ENCODE results near the gene ANKS1A. TPM values are rescaled to one million over a fixed set of nuclear protein-coding genes. Genes with fewer than 3 reads are reported as not detected.
"Not testable (repeated sequence)": the region's sequence is repeated elsewhere in the genome, so short reads cannot be mapped to it uniquely, and the experiment has no call there.

Gene ANKS1A
- total and polyA plus RNA-seq, 7 experiments from 2014 or later, result 2.1 to 14.8 (median 9.6) TPM

DNA sequence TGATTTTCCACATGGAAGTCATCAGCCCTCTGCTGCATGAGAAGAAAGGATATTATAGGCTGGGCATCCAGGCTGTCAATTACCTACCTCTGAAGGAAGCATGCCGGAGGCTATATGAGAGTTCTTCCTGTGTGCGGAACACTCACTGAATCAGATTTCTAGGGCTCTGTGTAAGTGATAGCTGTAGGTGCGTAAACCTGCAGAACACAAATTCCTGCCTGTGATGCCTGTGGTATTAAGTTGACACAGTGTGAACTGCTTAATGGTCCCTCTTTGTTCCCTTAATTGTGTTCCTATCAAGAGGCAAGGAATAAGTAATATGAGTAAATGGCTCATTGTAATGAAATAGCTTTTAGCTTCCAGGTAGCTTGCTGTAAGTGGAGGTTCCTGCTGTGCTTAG, 103.3 kb downstream of the ANKS1A start:
- Mint-ChIP-seq H3K4me1 (no peaks in the 10 kb centered on the region), H3K27me3 (no peaks in the 10 kb centered on the region), H3K27ac (no peak overlapping the region), H3K36me3 (peaks cover 2 to 68% (median 39%) of the 10 kb centered on the region in 5 donors), H3K9me3 (no peaks in the 10 kb centered on the region), H3K4me3 (no peak overlapping the region)
- intact Hi-C loops (cut with micrococcal nuclease), result no loop called here
- DNase-seq (no peak), ATAC-seq (no peak)
- CTCF ChIA-PET, result interaction anchor here (0.6 to 0.7 kb wide), 2 partner anchors 104 to 142 kb away, joined by 3 to 4 read pairs; no protein-coding TSS in a partner anchor
- Histone ChIP-seq H3K27me3 (ENCODE audit: control insufficient read depth in 2 of 2, insufficient read depth in 2 of 2, low read length in 2 of 2) (no peaks in the 10 kb centered on the region), H3K9me3 (ENCODE audit: control insufficient read depth in 2 of 3, low read length in 3 of 3) (no peaks in the 10 kb centered on the region), H3K36me3 (ENCODE audit: control insufficient read depth in 2 of 3, insufficient read depth in 3 of 3, low read length in 3 of 3) (peaks cover 0 to 65% (median 8%) of the 10 kb centered on the region in 3 experiments), H3K4me3 (ENCODE audit: low read length) (no peak overlapping the region), H3K27ac (ENCODE audit: low read depth, low read length) (no peak overlapping the region), H3K4me1 (ENCODE audit: control insufficient read depth in 2 of 2, insufficient read depth in 2 of 2, low read length in 2 of 2) (no peaks in the 10 kb centered on the region)
- POLR2A ChIA-PET, result interaction anchor here (0.5 to 0.7 kb wide), 2 partner anchors 729 to 755 kb away, joined by 3 to 5 read pairs; no protein-coding TSS in a partner anchor

DNA sequence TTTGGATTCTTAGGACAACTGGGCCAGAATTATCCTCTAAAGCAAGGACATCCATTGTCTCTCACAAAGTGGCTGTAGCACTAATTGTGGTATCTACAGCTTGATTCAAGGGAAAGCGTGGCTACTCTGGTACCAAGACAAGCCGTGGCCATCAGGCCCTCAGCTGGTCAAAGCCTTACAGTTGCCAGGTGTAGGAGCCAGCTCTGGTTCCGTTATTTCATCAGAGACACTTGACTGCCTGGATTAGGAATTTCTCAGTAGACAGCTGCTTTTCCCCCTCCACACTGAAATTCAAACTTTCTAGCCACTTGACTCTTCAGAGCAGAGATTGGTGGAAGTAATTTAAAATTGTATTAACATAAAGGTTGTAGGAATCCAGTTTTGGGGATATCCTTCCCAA, 104.2 kb downstream of the ANKS1A start:
- ChIA-PET POLR2A (no interaction called here), CTCF (no interaction called here)
- peaks cover 0 to 58% (median 8%) of the 10 kb centered on the region in 3 experiments for H3K36me3 ChIP-seq (ENCODE audit: control insufficient read depth in 2 of 3, insufficient read depth in 3 of 3, low read length in 3 of 3)
- no peaks in the 10 kb centered on the region for H3K9me3 Mint-ChIP-seq
- no peaks in the 10 kb centered on the region for H3K4me1 ChIP-seq (ENCODE audit: control insufficient read depth in 2 of 2, insufficient read depth in 2 of 2, low read length in 2 of 2)
- DNase-seq (no peak), ATAC-seq (no peak)
- no peaks in the 10 kb centered on the region for H3K9me3 ChIP-seq (ENCODE audit: control insufficient read depth in 2 of 3, low read length in 3 of 3)
- no peak overlapping the region for H3K27ac Mint-ChIP-seq
- H3K27me3 Mint-ChIP-seq, result no peaks in the 10 kb centered on the region
- H3K4me3 Mint-ChIP-seq, result no peak overlapping the region
- no peaks in the 10 kb centered on the region for H3K4me1 Mint-ChIP-seq
- H3K27ac ChIP-seq (ENCODE audit: low read depth, low read length), result no peak overlapping the region
- peaks cover 2 to 77% (median 45%) of the 10 kb centered on the region in 5 donors for H3K36me3 Mint-ChIP-seq
- intact Hi-C loops (cut with micrococcal nuclease), result no loop called here
- H3K27me3 ChIP-seq (ENCODE audit: control insufficient read depth in 2 of 2, insufficient read depth in 2 of 2, low read length in 2 of 2), result no peaks in the 10 kb centered on the region
- no peak overlapping the region for H3K4me3 ChIP-seq (ENCODE audit: low read length)

- H3K9me3 ChIP-seq (ENCODE audit: control insufficient read depth in 2 of 3, low read length in 3 of 3), result no peaks in the 10 kb centered on the region
- H3K9me3 Mint-ChIP-seq, result no peaks in the 10 kb centered on the region
- H3K4me1 ChIP-seq (ENCODE audit: control insufficient read depth in 2 of 2, insufficient read depth in 2 of 2, low read length in 2 of 2), result no peaks in the 10 kb centered on the region
- no peak overlapping the region for H3K27ac ChIP-seq (ENCODE audit: low read depth, low read length)
- no peaks in the 10 kb centered on the region for H3K4me1 Mint-ChIP-seq
- H3K36me3 Mint-ChIP-seq, result peaks cover 2 to 84% (median 42%) of the 10 kb centered on the region in 5 donors
- H3K27ac Mint-ChIP-seq, result no peak overlapping the region
- ChIA-PET CTCF (no interaction called here), POLR2A (no interaction called here)
- H3K4me3 Mint-ChIP-seq, result no peak overlapping the region
- peaks cover 0 to 48% (median 8%) of the 10 kb centered on the region in 3 experiments for H3K36me3 ChIP-seq (ENCODE audit: control insufficient read depth in 2 of 3, insufficient read depth in 3 of 3, low read length in 3 of 3)
- DNase-seq, result no peak
- H3K27me3 Mint-ChIP-seq, result no peaks in the 10 kb centered on the region
- H3K4me3 ChIP-seq (ENCODE audit: low read length), result no peak overlapping the region
- H3K27me3 ChIP-seq (ENCODE audit: control insufficient read depth in 2 of 2, insufficient read depth in 2 of 2, low read length in 2 of 2), result no peaks in the 10 kb centered on the region
- intact Hi-C loops (cut with micrococcal nuclease), result no loop called here
- ATAC-seq, result no peak
Observed at GRCh38 chr6:34994693-34995092, 105.6 kb downstream of the ANKS1A start.

DNA sequence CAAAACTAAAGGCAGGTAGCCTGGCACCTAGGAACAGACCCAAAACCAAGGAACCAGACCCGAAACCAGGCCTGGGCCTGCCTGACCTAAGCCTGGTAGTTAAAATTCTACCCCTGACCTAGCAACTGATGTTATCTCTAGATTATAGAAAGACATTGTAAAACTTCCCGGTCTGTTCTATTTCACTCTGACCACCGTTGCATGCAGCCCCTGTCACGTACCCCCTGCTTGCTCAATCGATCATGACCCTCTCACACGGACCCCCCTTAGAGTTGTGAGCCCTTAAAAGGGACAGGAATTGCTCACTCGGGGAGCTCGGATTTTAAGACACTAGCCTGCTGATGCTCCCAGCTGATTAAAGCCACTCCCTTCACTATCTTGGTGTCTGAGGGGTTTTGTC, 109.4 kb downstream of the ANKS1A start:
- H3K9me3 ChIP-seq (ENCODE audit: control insufficient read depth in 2 of 3, low read length in 3 of 3); H3K4me3 ChIP-seq (ENCODE audit: low read length); intact Hi-C loops (cut with micrococcal nuclease); CTCF ChIA-PET; ATAC-seq; H3K27me3 ChIP-seq (ENCODE audit: control insufficient read depth in 2 of 2, insufficient read depth in 2 of 2, low read length in 2 of 2); H3K4me1 Mint-ChIP-seq; DNase-seq; H3K27ac Mint-ChIP-seq; H3K27ac ChIP-seq (ENCODE audit: low read depth, low read length); H3K9me3 Mint-ChIP-seq; H3K4me1 ChIP-seq (ENCODE audit: control insufficient read depth in 2 of 2, insufficient read depth in 2 of 2, low read length in 2 of 2); H3K4me3 Mint-ChIP-seq; H3K27me3 Mint-ChIP-seq; POLR2A ChIA-PET: not testable (repeated sequence)
- H3K36me3 ChIP-seq (ENCODE audit: control insufficient read depth in 2 of 3, insufficient read depth in 3 of 3, low read length in 3 of 3), result peaks cover 0 to 18% (median 0%) of the 10 kb centered on the region in 3 experiments
- peaks cover 2 to 63% (median 33%) of the 10 kb centered on the region in 5 donors for H3K36me3 Mint-ChIP-seq

- peaks cover 0 to 13% (median 0%) of the 10 kb centered on the region in 3 experiments for H3K36me3 ChIP-seq (ENCODE audit: control insufficient read depth in 2 of 3, insufficient read depth in 3 of 3, low read length in 3 of 3)
- peak overlapping the region in 1 of 9 donors; percentile 46 for H3K27ac Mint-ChIP-seq
Observed at GRCh38 chr6:34999153-34999552, 110.1 kb downstream of the ANKS1A start.

GRCh38 chr6:34999962-35000361, 110.9 kb downstream of the ANKS1A start:
- H3K27ac ChIP-seq (ENCODE audit: low read depth, low read length); DNase-seq; POLR2A ChIA-PET; intact Hi-C loops (cut with micrococcal nuclease); H3K4me3 ChIP-seq (ENCODE audit: low read length); H3K9me3 Mint-ChIP-seq; H3K27me3 ChIP-seq (ENCODE audit: control insufficient read depth in 2 of 2, insufficient read depth in 2 of 2, low read length in 2 of 2); H3K27me3 Mint-ChIP-seq; H3K4me3 Mint-ChIP-seq; H3K4me1 Mint-ChIP-seq; H3K36me3 ChIP-seq (ENCODE audit: control insufficient read depth in 2 of 3, insufficient read depth in 3 of 3, low read length in 3 of 3); CTCF ChIA-PET; H3K9me3 ChIP-seq (ENCODE audit: control insufficient read depth in 2 of 3, low read length in 3 of 3); ATAC-seq; H3K4me1 ChIP-seq (ENCODE audit: control insufficient read depth in 2 of 2, insufficient read depth in 2 of 2, low read length in 2 of 2): not testable (repeated sequence)
- H3K27ac Mint-ChIP-seq, result peak overlapping the region in 1 of 9 donors; percentile 46
- H3K36me3 Mint-ChIP-seq, result peaks cover 2 to 57% (median 17%) of the 10 kb centered on the region in 5 donors

More at GRCh38 chr6:34999153-34999552, 110.1 kb downstream of the ANKS1A start:
- H3K4me3 Mint-ChIP-seq; H3K4me1 Mint-ChIP-seq; H3K9me3 ChIP-seq (ENCODE audit: control insufficient read depth in 2 of 3, low read length in 3 of 3); H3K27me3 ChIP-seq (ENCODE audit: control insufficient read depth in 2 of 2, insufficient read depth in 2 of 2, low read length in 2 of 2); H3K4me3 ChIP-seq (ENCODE audit: low read length); DNase-seq; H3K27me3 Mint-ChIP-seq; H3K27ac ChIP-seq (ENCODE audit: low read depth, low read length); POLR2A ChIA-PET; ATAC-seq; CTCF ChIA-PET; intact Hi-C loops (cut with micrococcal nuclease); H3K9me3 Mint-ChIP-seq; H3K4me1 ChIP-seq (ENCODE audit: control insufficient read depth in 2 of 2, insufficient read depth in 2 of 2, low read length in 2 of 2): not testable (repeated sequence)
- H3K36me3 Mint-ChIP-seq, result peaks cover 2 to 62% (median 25%) of the 10 kb centered on the region in 5 donors

- H3K27me3 Mint-ChIP-seq; H3K27me3 ChIP-seq (ENCODE audit: control insufficient read depth in 2 of 2, insufficient read depth in 2 of 2, low read length in 2 of 2); H3K27ac ChIP-seq (ENCODE audit: low read depth, low read length); POLR2A ChIA-PET; H3K4me3 Mint-ChIP-seq; CTCF ChIA-PET; H3K27ac Mint-ChIP-seq; H3K36me3 ChIP-seq (ENCODE audit: control insufficient read depth in 2 of 3, insufficient read depth in 3 of 3, low read length in 3 of 3); DNase-seq; H3K9me3 Mint-ChIP-seq; intact Hi-C loops (cut with micrococcal nuclease); ATAC-seq; H3K9me3 ChIP-seq (ENCODE audit: control insufficient read depth in 2 of 3, low read length in 3 of 3); H3K4me1 Mint-ChIP-seq; H3K4me3 ChIP-seq (ENCODE audit: low read length); H3K4me1 ChIP-seq (ENCODE audit: control insufficient read depth in 2 of 2, insufficient read depth in 2 of 2, low read length in 2 of 2): not testable (repeated sequence)
- H3K36me3 Mint-ChIP-seq, result peaks cover 2 to 54% (median 14%) of the 10 kb centered on the region in 5 donors
Observed at GRCh38 chr6:35001349-35001748, 112.3 kb downstream of the ANKS1A start.
